Endothelial cell of umbilical vein (primary cell): ENCODE measurements around the gene DTNA.

Source experiments
- CTCF ChIP-seq, 2 donors: IDR thresholded peaks; 1 replicate in 1 of 2; 2 replicates in 1 of 2; pipeline ENCODE4 v1.5.1; 2011; ENCODE audit warnings: low read length in 2 of 2, mild to moderate bottlenecking in 2 of 2, moderate library complexity in 2 of 2, control low read depth in 1 of 2, inconsistent platforms in 1 of 2, low read depth in 1 of 2; ENCODE audit not compliant: insufficient read depth in 1 of 2; ENCODE audit errors: extremely low read depth in 1 of 2
- EZH2 ChIP-seq: IDR thresholded peaks from 2 replicates; pipeline ENCODE4 v1.6.1; 2012; ENCODE audit warnings: borderline replicate concordance, low read depth, mild to moderate bottlenecking, moderate library complexity, low read length, inconsistent platforms; ENCODE audit not compliant: severe bottlenecking
- GATA2 ChIP-seq: IDR thresholded peaks from 2 replicates; pipeline ENCODE4 v1.7.0; 2011; ENCODE audit warnings: low read depth, mild to moderate bottlenecking, moderate library complexity, mixed read lengths, low read length; ENCODE audit not compliant: insufficient read length, insufficient read depth
- POLR2AphosphoS5 ChIP-seq: IDR thresholded peaks from 2 replicates; pipeline ENCODE4 v1.6.1; 2012; ENCODE audit warnings: low read depth, mild to moderate bottlenecking, control low read depth, low read length, moderate library complexity; ENCODE audit not compliant: insufficient read depth

- no peak for TF ChIP-seq CTCF (IDR thresholded peaks at IDR 0.05; ENCODE audit: extremely low read depth in 1 of 2, insufficient read depth in 1 of 2, low read depth in 1 of 2, low read length in 2 of 2)
- no peak for TF ChIP-seq GATA2
- TF ChIP-seq POLR2AphosphoS5 = no peak
- TF ChIP-seq EZH2 = no peak
Measured at GRCh38 chr18:34695310-34695709, 14.8 kb upstream of the DTNA start.
